Measurements from ENCODE around the gene ANKRD29. TPM values are rescaled to one million over a fixed set of nuclear protein-coding genes. Genes with fewer than 3 reads are reported as not detected.

ANKRD29 gene
- polyA plus RNA-seq, 1 donor (not counting 4 experiments of a cell fraction or from before 2014, with no cell fraction given), result 3.7 TPM

- Histone ChIP-seq H3K4me3 (ENCODE audit: control insufficient read depth in 2 of 3, extremely low read depth in 1 of 3, insufficient read depth in 2 of 3, low read depth in 1 of 3, low read length in 3 of 3) (no peak overlapping the region), H4K20me1 (ENCODE audit: control insufficient read depth, extremely low read depth, insufficient read depth, low read length) (no peaks in the 10 kb centered on the region), H3K4me2 (ENCODE audit: control insufficient read depth, extremely low read depth, insufficient read depth, low read depth, low read length) (no peak overlapping the region), H3K36me3 (ENCODE audit: control insufficient read depth in 2 of 2, extremely low read depth in 1 of 2, insufficient read depth in 2 of 2, low read length in 2 of 2) (no peaks in the 10 kb centered on the region), H3K27ac (ENCODE audit: control insufficient read depth, insufficient read depth, low read length) (no peak overlapping the region), H3K27me3 (ENCODE audit: control insufficient read depth, extremely low read depth, insufficient read depth, low read length) (no peaks in the 10 kb centered on the region), H3K79me2 (ENCODE audit: control insufficient read depth, insufficient read depth, low read length) (no peaks in the 10 kb centered on the region), H3K9me1 (ENCODE audit: control insufficient read depth, extremely low read depth, insufficient read depth, low read length) (no peaks in the 10 kb centered on the region), H3K4me1 (ENCODE audit: control insufficient read depth, extremely low read depth, insufficient read depth, low read length) (peaks cover 12% of the 10 kb centered on the region), H3K9me3 (ENCODE audit: control insufficient read depth, low read depth, low read length) (no peaks in the 10 kb centered on the region), H2AFZ (ENCODE audit: control insufficient read depth, low read length) (no peak overlapping the region), H3K9ac (ENCODE audit: control insufficient read depth, extremely low read depth, insufficient read depth, low read length) (no peak overlapping the region)
- DNase-seq (ENCODE audit: low read depth, low spot score), result no peak
- dilution Hi-C loops (cut with MboI; ENCODE audit: extremely low pct_ligation_motif_present, low sequenced_read_pairs), result no loop called here
- no peak for TF ChIP-seq EZH2 (IDR thresholded peaks at IDR 0.05; ENCODE audit: low read length)
- TF ChIP-seq CTCF (optimal IDR thresholded peaks at IDR 0.05 in 1 of 3, IDR thresholded peaks at IDR 0.05 in 1 of 3, conservative IDR thresholded peaks at IDR 0.05 in 1 of 3; ENCODE audit: extremely low read depth in 1 of 3, insufficient read depth in 2 of 3, low read length in 3 of 3), result no peak
- no peak for FAIRE-seq
These were observed 19.3 kb upstream of the ANKRD29 start for GRCh38 chr18:23682045-23682444.

- no peaks in the 10 kb centered on the region for H3K9me1 ChIP-seq (ENCODE audit: control insufficient read depth, extremely low read depth, insufficient read depth, low read length)
- TF ChIP-seq CTCF (optimal IDR thresholded peaks at IDR 0.05 in 1 of 3, IDR thresholded peaks at IDR 0.05 in 1 of 3, conservative IDR thresholded peaks at IDR 0.05 in 1 of 3; ENCODE audit: extremely low read depth in 1 of 3, insufficient read depth in 2 of 3, low read length in 3 of 3), result no peak
- TF ChIP-seq EZH2 (IDR thresholded peaks at IDR 0.05; ENCODE audit: low read length), result no peak
These were observed 13.2 kb upstream of the ANKRD29 start for GRCh38 chr18:23675896-23676295.

More at GRCh38 chr18:23675896-23676295, 13.2 kb upstream of the ANKRD29 start:
- no peak for DNase-seq (ENCODE audit: low read depth, low spot score)
- Histone ChIP-seq H3K79me2 (ENCODE audit: control insufficient read depth, insufficient read depth, low read length) (no peaks in the 10 kb centered on the region), H3K27ac (ENCODE audit: control insufficient read depth, insufficient read depth, low read length) (no peak overlapping the region), H3K36me3 (ENCODE audit: control insufficient read depth in 2 of 2, extremely low read depth in 1 of 2, insufficient read depth in 2 of 2, low read length in 2 of 2) (no peaks in the 10 kb centered on the region), H3K4me2 (ENCODE audit: control insufficient read depth, extremely low read depth, insufficient read depth, low read depth, low read length) (no peak overlapping the region), H2AFZ (ENCODE audit: control insufficient read depth, low read length) (no peak overlapping the region), H3K4me3 (ENCODE audit: control insufficient read depth in 2 of 3, extremely low read depth in 1 of 3, insufficient read depth in 2 of 3, low read depth in 1 of 3, low read length in 3 of 3) (no peak overlapping the region), H3K4me1 (ENCODE audit: control insufficient read depth, extremely low read depth, insufficient read depth, low read length) (peaks cover 10% of the 10 kb centered on the region), H3K9me3 (ENCODE audit: control insufficient read depth, low read depth, low read length) (no peaks in the 10 kb centered on the region), H3K9ac (ENCODE audit: control insufficient read depth, extremely low read depth, insufficient read depth, low read length) (no peak overlapping the region), H4K20me1 (ENCODE audit: control insufficient read depth, extremely low read depth, insufficient read depth, low read length) (no peaks in the 10 kb centered on the region), H3K27me3 (ENCODE audit: control insufficient read depth, extremely low read depth, insufficient read depth, low read length) (no peaks in the 10 kb centered on the region)
- FAIRE-seq, result no peak
- dilution Hi-C loops (cut with MboI; ENCODE audit: extremely low pct_ligation_motif_present, low sequenced_read_pairs), result no loop called here

Data from keratinocyte (primary cell).